Measurements from ENCODE around the gene CAMKMT. TPM values are rescaled to one million over a fixed set of nuclear protein-coding genes. Genes with fewer than 3 reads are reported as not detected.

Gene CAMKMT
- total RNA-seq, 2 experiments from 2014 or later: 11.9 to 13.9 TPM

GRCh38 chr2:44459739-44460138 is 98.0 kb downstream of the CAMKMT start:
- ATAC-seq (ENCODE audit: poor library complexity): no peak
- Histone ChIP-seq H3K4me1 (ENCODE audit: insufficient read depth, low read length) (no peaks in the 10 kb centered on the region), H3K27ac (ENCODE audit: low read depth in 1 of 2, low read length in 2 of 2) (no peak overlapping the region), H3K36me3 (ENCODE audit: insufficient read depth, low read length) (no peaks in the 10 kb centered on the region), H3K4me3 (ENCODE audit: low read length) (no peak overlapping the region), H3K27me3 (ENCODE audit: control insufficient read depth in 1 of 2, insufficient read depth in 2 of 2, low read length in 2 of 2) (no peaks in the 10 kb centered on the region), H3K9me3 (ENCODE audit: control insufficient read depth in 1 of 2, insufficient read depth in 1 of 2, low read length in 2 of 2) (peaks cover 0 to 16% of the 10 kb centered on the region in 2 experiments)
- Mint-ChIP-seq H3K36me3 (ENCODE audit: low read depth) (peaks cover 9% of the 10 kb centered on the region), H3K9me3 (peaks cover 8% of the 10 kb centered on the region), H3K4me3 (no peak overlapping the region), H3K27ac (no peak overlapping the region), H3K4me1 (ENCODE audit: low read depth) (no peaks in the 10 kb centered on the region), H3K27me3 (no peaks in the 10 kb centered on the region)
- POLR2A ChIA-PET: interaction anchor here (1.2 kb wide), 1 partner anchor 20 kb away, joined by 3 read pairs; no protein-coding TSS in a partner anchor
- no peak for DNase-seq
- no peak for TF ChIP-seq CTCF (IDR thresholded peaks at IDR 0.05)
- CTCF ChIA-PET: interaction anchor here (1.5 kb wide), 1 partner anchor 20 kb away, joined by 4 read pairs; no protein-coding TSS in a partner anchor
- intact Hi-C loops (cut with DNase I, micrococcal nuclease): no loop called here

GRCh38 chr2:44462934-44463849 is 101.4 kb downstream of the CAMKMT start:
- H3K27me3 ChIP-seq (ENCODE audit: control insufficient read depth in 1 of 2, insufficient read depth in 2 of 2, low read length in 2 of 2): no peaks in the 10 kb centered on the region
- no peaks in the 10 kb centered on the region for H3K4me1 ChIP-seq (ENCODE audit: insufficient read depth, low read length)
- H3K4me3 ChIP-seq (ENCODE audit: low read length): no peak overlapping the region
- DNase-seq (no peak), ATAC-seq (ENCODE audit: poor library complexity) (no peak)
- H3K27me3 Mint-ChIP-seq: no peaks in the 10 kb centered on the region
- no peak for TF ChIP-seq CTCF (IDR thresholded peaks at IDR 0.05)
- peaks cover 12% of the 10 kb centered on the region for H3K9me3 Mint-ChIP-seq
- H3K27ac ChIP-seq (ENCODE audit: low read depth in 1 of 2, low read length in 2 of 2): no peak overlapping the region
- H3K9me3 ChIP-seq (ENCODE audit: control insufficient read depth in 1 of 2, insufficient read depth in 1 of 2, low read length in 2 of 2): peaks cover 0 to 16% of the 10 kb centered on the region in 2 experiments
- no peak overlapping the region for H3K4me3 Mint-ChIP-seq
- no peaks in the 10 kb centered on the region for H3K4me1 Mint-ChIP-seq (ENCODE audit: low read depth)
- H3K36me3 Mint-ChIP-seq (ENCODE audit: low read depth): peaks cover 9% of the 10 kb centered on the region
- H3K36me3 ChIP-seq (ENCODE audit: insufficient read depth, low read length): no peaks in the 10 kb centered on the region
- intact Hi-C loops (cut with DNase I, micrococcal nuclease): no loop called here
- ChIA-PET POLR2A (no interaction called here), CTCF (interaction anchor here (1.8 kb wide), 1 partner anchor 16 kb away, joined by 12 read pairs; no protein-coding TSS in a partner anchor)
- no peak overlapping the region for H3K27ac Mint-ChIP-seq

GRCh38 chr2:44464437-44464836 is 102.7 kb downstream of the CAMKMT start:
- Histone ChIP-seq H3K4me1 (ENCODE audit: insufficient read depth, low read length) (no peaks in the 10 kb centered on the region), H3K27ac (ENCODE audit: low read depth in 1 of 2, low read length in 2 of 2) (no peak overlapping the region), H3K36me3 (ENCODE audit: insufficient read depth, low read length) (no peaks in the 10 kb centered on the region), H3K9me3 (ENCODE audit: control insufficient read depth in 1 of 2, insufficient read depth in 1 of 2, low read length in 2 of 2) (peaks cover 0 to 16% of the 10 kb centered on the region in 2 experiments), H3K27me3 (ENCODE audit: control insufficient read depth in 1 of 2, insufficient read depth in 2 of 2, low read length in 2 of 2) (no peaks in the 10 kb centered on the region), H3K4me3 (ENCODE audit: low read length) (no peak overlapping the region)
- ChIA-PET POLR2A (interaction anchor here (0.6 kb wide), 1 partner anchor 245 kb away, joined by 3 read pairs; no protein-coding TSS in a partner anchor), CTCF (interaction anchor here (1.8 kb wide), 1 partner anchor 15 kb away, joined by 12 read pairs; no protein-coding TSS in a partner anchor)
- no peak for TF ChIP-seq CTCF (IDR thresholded peaks at IDR 0.05)
- peaks cover 12% of the 10 kb centered on the region for H3K9me3 Mint-ChIP-seq
- H3K4me3 Mint-ChIP-seq: no peak overlapping the region
- no peaks in the 10 kb centered on the region for H3K4me1 Mint-ChIP-seq (ENCODE audit: low read depth)
- no peak for ATAC-seq (ENCODE audit: poor library complexity)
- H3K27ac Mint-ChIP-seq: no peak overlapping the region
- peaks cover 6% of the 10 kb centered on the region for H3K36me3 Mint-ChIP-seq (ENCODE audit: low read depth)
- intact Hi-C loops (cut with DNase I, micrococcal nuclease): no loop called here
- H3K27me3 Mint-ChIP-seq: no peaks in the 10 kb centered on the region
- no peak for DNase-seq
